Epithelial cell of esophagus (primary cell): ENCODE measurements around the gene PROSER2.
A peak's percentile ranks its signal among the peaks of the same experiment; 100 is the strongest.

Experiments
- DNase-seq: peaks from one replicate; pipeline ENCODE4 v3.0.0; 2010; ENCODE audit warnings: low read depth
- H3K4me3 ChIP-seq: 2 replicates; pipeline ENCODE4 v1.5.1; 2011; ENCODE audit warnings: mild to moderate bottlenecking, low read length, control low read depth
- TF ChIP-seq, protein P1 (sequence below): IDR thresholded peaks from 2 replicates; pipeline ENCODE4 v1.5.1; 2011; ENCODE audit warnings: low read depth, mild to moderate bottlenecking, low read length, control low read depth, inconsistent platforms; ENCODE audit not compliant: insufficient read depth; ENCODE audit errors: missing control alignments

Gene PROSER2

DNA sequence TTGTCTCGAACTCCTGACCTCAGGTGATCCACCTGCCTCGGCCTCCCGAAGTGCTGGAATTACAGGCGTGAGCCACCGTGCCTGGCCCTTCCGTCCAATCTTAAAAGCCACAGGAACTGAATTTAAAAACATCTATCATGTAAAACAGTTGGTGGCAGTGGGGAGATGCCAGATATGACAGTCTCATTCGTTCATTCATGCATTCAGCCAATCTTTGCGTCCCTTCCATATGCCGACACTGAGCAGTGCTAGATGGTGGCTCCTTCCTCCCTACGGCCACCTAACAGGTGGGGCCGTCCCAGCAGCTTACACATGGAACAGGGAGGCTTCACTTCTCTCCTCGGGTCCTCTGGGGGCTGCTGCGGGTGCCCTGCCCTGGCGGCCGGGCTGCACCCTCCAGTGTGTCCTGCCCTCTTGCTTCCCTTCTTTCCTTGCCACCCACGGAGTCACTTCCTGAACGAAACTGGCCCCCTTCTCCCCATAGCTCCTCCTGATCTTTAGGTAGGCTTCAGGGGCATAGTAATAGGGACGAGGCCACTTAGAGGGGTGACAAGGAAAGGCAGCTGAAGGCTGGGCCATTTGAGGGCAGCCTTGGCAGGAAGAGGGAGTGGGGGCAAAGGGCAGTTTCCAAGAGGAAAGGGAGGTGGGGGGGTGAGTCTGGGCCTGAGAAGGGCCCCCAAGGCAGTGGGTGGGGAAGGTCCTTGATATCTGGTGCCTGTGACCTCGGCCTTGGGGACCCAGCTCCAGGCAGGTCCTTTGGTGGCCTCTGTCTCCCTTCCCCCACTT, 53.8 kb downstream of the PROSER2 start:
- TF ChIP-seq, protein P1, sequence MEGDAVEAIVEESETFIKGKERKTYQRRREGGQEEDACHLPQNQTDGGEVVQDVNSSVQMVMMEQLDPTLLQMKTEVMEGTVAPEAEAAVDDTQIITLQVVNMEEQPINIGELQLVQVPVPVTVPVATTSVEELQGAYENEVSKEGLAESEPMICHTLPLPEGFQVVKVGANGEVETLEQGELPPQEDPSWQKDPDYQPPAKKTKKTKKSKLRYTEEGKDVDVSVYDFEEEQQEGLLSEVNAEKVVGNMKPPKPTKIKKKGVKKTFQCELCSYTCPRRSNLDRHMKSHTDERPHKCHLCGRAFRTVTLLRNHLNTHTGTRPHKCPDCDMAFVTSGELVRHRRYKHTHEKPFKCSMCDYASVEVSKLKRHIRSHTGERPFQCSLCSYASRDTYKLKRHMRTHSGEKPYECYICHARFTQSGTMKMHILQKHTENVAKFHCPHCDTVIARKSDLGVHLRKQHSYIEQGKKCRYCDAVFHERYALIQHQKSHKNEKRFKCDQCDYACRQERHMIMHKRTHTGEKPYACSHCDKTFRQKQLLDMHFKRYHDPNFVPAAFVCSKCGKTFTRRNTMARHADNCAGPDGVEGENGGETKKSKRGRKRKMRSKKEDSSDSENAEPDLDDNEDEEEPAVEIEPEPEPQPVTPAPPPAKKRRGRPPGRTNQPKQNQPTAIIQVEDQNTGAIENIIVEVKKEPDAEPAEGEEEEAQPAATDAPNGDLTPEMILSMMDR = no peak
- DNase-seq = no peak
- no peak overlapping the region for H3K4me3 ChIP-seq

DNA sequence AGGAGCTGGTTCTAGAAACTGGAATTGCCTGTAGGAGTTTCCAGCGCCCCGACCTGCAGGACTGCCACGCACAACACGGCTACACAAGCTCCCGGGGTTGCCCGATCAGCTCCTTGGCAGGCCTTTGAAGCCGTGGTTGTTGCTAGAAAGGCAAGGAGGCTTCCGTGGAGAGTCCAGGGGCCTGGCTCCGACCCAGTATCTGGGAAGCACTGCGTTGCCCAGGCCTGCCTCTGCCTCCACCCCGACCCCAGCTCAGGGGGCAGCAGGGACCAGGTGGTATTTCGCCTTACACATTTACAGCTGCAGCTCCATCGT, 54.4 kb downstream of the PROSER2 start:
- no peak overlapping the region for H3K4me3 ChIP-seq
- no peak for DNase-seq
- TF ChIP-seq, protein P1 = no peak

DNA sequence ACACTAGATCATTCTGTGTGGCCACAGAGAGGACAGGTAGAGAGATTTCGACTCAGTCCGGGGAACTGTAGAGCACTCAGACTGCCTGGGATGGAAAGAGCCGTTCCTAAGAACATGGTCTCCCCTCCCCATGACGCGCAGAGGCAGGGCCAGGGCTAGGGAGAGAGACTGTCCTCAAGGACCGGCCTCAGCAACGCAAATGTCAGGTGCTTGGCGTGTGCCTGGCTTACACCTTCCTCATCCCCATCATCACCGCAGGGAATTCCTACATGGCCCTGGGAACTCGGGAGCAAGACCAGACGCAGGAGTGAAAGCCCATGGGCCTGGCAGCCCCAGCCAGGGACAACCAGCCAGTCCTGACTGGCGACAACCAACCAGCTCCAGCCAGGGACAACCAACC, 55.6 kb downstream of the PROSER2 start:
- no peak overlapping the region for H3K4me3 ChIP-seq
- TF ChIP-seq, protein P1 = no peak
- no peak for DNase-seq

DNA sequence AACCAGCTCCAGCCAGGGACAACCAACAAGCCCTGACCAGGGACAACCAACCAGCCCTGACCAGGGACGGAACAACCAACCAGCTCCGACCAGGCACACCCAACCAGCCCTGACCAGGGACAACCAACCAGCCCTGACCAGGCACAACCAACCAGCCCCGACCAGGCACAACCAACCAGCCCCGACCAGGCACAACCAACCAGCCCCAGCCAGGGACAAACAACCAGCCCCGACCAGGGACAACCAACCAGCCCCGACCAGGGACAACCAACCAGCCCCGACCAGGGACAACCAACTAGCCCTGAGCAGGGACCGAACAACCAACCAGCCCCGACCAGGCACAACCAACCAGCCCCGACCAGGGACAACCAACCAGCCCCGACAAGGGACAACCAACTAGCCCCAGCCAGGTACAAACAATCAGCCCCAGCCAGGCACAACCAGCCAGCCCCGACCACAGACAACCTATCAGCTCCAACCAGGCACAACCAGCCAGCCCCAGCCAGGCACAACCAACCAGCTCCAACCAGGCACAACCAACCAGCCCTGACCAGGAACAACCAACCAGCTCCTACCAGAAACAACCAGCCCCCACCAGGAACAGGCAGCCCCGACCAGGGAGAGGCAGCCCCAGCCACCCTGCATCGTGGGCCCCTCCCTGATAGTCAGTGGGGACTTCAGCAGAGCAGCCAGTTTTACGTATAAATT, 56.4 kb downstream of the PROSER2 start:
- DNase-seq = no peak
- no peak overlapping the region for H3K4me3 ChIP-seq
- TF ChIP-seq, protein P1 = no peak

DNA sequence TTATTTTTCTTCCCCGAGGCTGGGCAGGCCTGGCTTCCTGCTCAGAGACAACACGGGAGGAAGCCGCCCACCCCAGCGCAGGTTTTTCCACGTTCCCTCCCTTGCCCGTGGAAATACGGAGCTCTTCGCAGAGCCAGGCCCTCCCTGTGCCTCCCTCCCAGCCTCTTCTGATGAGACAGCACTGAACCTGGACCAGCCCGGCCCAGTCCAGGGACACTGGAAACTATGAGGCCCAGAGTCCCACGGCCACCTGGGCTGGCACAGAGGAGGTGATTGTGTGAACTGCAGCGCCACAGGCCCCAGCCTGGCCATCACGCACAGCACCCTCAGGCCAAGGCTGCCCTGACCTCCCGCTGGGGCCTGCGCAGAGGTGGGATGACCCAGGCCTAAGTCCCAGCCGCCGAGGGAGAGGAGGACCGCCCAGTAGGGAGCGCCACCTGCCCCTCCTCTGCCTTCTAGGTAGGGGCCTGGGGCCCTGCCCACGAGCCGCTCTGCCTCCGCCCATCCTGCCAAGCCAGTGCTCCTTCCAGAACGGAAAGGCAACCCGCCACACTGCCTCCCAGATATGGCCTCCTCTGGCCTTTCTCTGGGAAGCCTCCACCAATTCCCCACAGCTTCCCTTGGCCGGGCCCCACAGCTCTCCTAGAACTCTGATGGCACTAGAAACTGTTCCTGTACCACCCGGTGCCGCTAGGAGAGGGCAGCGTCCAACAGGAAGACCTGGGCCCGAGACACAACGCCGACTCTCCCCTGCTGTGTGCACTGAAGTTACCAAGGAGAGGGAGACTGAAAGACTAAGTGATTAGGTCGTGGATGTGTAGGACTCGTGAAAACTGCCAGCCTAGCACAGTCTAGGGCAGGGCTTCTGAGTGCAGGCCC, 57.2 kb downstream of the PROSER2 start:
- TF ChIP-seq, protein P1 = peak; percentile 2
- no peak for DNase-seq
- no peak overlapping the region for H3K4me3 ChIP-seq

DNA sequence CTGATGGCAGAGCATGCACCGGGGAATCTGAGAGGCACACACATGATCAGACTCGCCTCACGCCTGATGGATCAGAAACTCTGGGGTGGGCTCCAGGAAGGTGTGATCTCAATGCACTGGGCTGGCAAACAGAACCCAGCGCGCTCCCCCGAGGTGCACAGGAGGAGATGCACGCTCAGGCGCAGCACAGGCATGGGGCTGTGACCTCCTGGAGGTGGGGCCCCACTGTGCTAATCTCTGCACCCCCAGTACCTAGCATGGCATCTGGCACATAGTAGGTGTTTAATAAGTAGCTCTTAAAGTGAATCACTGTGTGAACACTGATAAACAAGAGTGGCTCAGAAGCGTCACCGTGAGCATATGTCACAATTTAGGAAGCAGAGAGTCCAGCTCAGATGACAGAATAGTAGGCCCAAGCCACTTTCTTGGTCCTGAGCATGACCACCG, 57.9 kb downstream of the PROSER2 start:
- TF ChIP-seq, protein P1 = no peak
- DNase-seq = peak; percentile 26
- no peak overlapping the region for H3K4me3 ChIP-seq
